Right lobe of liver (tissue), 4 donors: ENCODE results near the gene LRFN3.

Experiments used
- CTCF ChIP-seq, 4 donors: fragments of 200-600 bp in 3 of 4; fragments of 450-650 bp in 1 of 4; IDR thresholded peaks; one replicate each; pipeline versions ENCODE4 v1.5.1 to v1.8.0; 2016 to 2022; ENCODE audit warnings: antibody characterized with exemption in 4 of 4, mild to moderate bottlenecking in 2 of 4
- POLR2A ChIP-seq: fragments of 450-650 bp; IDR thresholded peaks from one replicate; pipeline ENCODE4 v1.6.1; 2017; ENCODE audit warnings: antibody characterized with exemption, mild to moderate bottlenecking
- donor health status: DM: no; HTN: no; CAD: no.
- donor health status: DM: no; HTN: no; CAD: no.
- donor health status: DM: no; HTN: yes; CAD: no.

GRCh38 chr19:35973487-35973886 lies 37.3 kb downstream of the LRFN3 start:
- TF ChIP-seq CTCF (IDR thresholded peaks at IDR 0.05) (no peak), POLR2A (no peak)
